ENCODE data around the gene ISYNA1. TPM values are rescaled to one million over a fixed set of nuclear protein-coding genes. Genes with fewer than 3 reads are reported as not detected.
A peak's percentile ranks its signal among the peaks of the same experiment; 100 is the strongest.

ISYNA1 gene
- total RNA-seq, 1 experiment from 2014 or later, result 129 TPM

GRCh38 chr19:18418029-18418482, 19.9 kb downstream of the ISYNA1 start:
- ChIA-PET POLR2A (ENCODE audit: unreplicated experiment) (interaction anchor here (0.6 to 1.0 kb wide), 2 partner anchors 38 to 194 kb away, joined by 4 to 5 read pairs; no protein-coding TSS in a partner anchor), CTCF (interaction anchor here (0.7 kb wide), 1 partner anchor 272 kb away, joined by 3 read pairs; no protein-coding TSS in a partner anchor)
- intact Hi-C loops (cut with micrococcal nuclease; ENCODE audit: unreplicated experiment), result loop anchor here (5.0 to 10.0 kb wide), 2 partner anchors 163 to 411 kb away; partner anchors contain the start of gene ARRDC2
- H3K4me2 ChIP-seq, result peak overlapping the region; percentile 98
- H3K9me2 ChIP-seq (ENCODE audit: insufficient read depth), result no peaks in the 10 kb centered on the region
- TF ChIP-seq CTCF (conservative IDR thresholded peaks at IDR 0.05), result no peak
- TF ChIP-seq EZH2 (IDR thresholded peaks at IDR 0.05; ENCODE audit: low read depth), result no peak
- H4K20me1 ChIP-seq (ENCODE audit: insufficient read depth), result peaks cover 28% of the 10 kb centered on the region
- H3K27ac ChIP-seq, result no peak overlapping the region
- H3K4me1 ChIP-seq (replicated peaks; ENCODE audit: insufficient read depth), result peaks cover 55% of the 10 kb centered on the region
- peak overlapping the region; percentile 76 for H3K4me3 ChIP-seq
- H3K9me3 ChIP-seq (ENCODE audit: insufficient read depth, low read depth), result no peaks in the 10 kb centered on the region
- H3F3A ChIP-seq (ENCODE audit: insufficient read depth, low read depth), result peaks cover 49% of the 10 kb centered on the region
- no peak overlapping the region for H2AFZ ChIP-seq
- peaks cover 32% of the 10 kb centered on the region for H3K79me2 ChIP-seq (ENCODE audit: low read depth)
- H3K36me3 ChIP-seq (ENCODE audit: low read depth), result no peaks in the 10 kb centered on the region
- no peaks in the 10 kb centered on the region for H3K27me3 ChIP-seq (ENCODE audit: insufficient read depth, low read depth)
- no peak for DNase-seq
- BruUV-seq (replicated peaks), result no TSS peak

GRCh38 chr19:18417250-18418028, 20.5 kb downstream of the ISYNA1 start:
- peak; percentile 59 to 77 for DNase-seq
- CTCF ChIA-PET, result interaction anchor here (0.6 to 1.0 kb wide), 4 partner anchors 67 to 273 kb away, joined by 3 to 5 read pairs (median 4); no protein-coding TSS in a partner anchor
- TSS peak; percentile 56 for BruUV-seq (replicated peaks)
- Histone ChIP-seq H3K27ac (peak overlapping the region; percentile 54), H3K79me2 (ENCODE audit: low read depth) (peaks cover 27% of the 10 kb centered on the region), H3K9me3 (ENCODE audit: insufficient read depth, low read depth) (no peaks in the 10 kb centered on the region), H3F3A (ENCODE audit: insufficient read depth, low read depth) (peaks cover 51% of the 10 kb centered on the region), H3K4me1 (replicated peaks; ENCODE audit: insufficient read depth) (peaks cover 55% of the 10 kb centered on the region), H4K20me1 (ENCODE audit: insufficient read depth) (peaks cover 23% of the 10 kb centered on the region), H3K4me3 (peak overlapping the region; percentile 76), H3K9me2 (ENCODE audit: insufficient read depth) (no peaks in the 10 kb centered on the region), H2AFZ (peak overlapping the region; percentile 87), H3K27me3 (ENCODE audit: insufficient read depth, low read depth) (no peaks in the 10 kb centered on the region), H3K4me2 (peak overlapping the region; percentile 98), H3K36me3 (ENCODE audit: low read depth) (no peaks in the 10 kb centered on the region)
- intact Hi-C loops (cut with micrococcal nuclease; ENCODE audit: unreplicated experiment), result loop anchor here (5.0 to 10.0 kb wide), 2 partner anchors 163 to 410 kb away; partner anchors contain the start of gene ARRDC2
- TF ChIP-seq CTCF (conservative IDR thresholded peaks at IDR 0.05) (no peak), EZH2 (IDR thresholded peaks at IDR 0.05; ENCODE audit: low read depth) (no peak)
- POLR2A ChIA-PET (ENCODE audit: unreplicated experiment), result interaction anchor here (0.6 to 1.0 kb wide), 4 partner anchors 37 to 193 kb away, joined by 3 to 5 read pairs (median 4); partner anchors contain the start of gene JUND

GRCh38 chr19:18416778-18417249, 21.1 kb downstream of the ISYNA1 start:
- H2AFZ ChIP-seq, result peak overlapping the region; percentile 87
- intact Hi-C loops (cut with micrococcal nuclease; ENCODE audit: unreplicated experiment), result loop anchor here (5.0 to 10.0 kb wide), 2 partner anchors 162 to 410 kb away; partner anchors contain the start of gene ARRDC2
- peaks cover 17% of the 10 kb centered on the region for H4K20me1 ChIP-seq (ENCODE audit: insufficient read depth)
- H3K9me2 ChIP-seq (ENCODE audit: insufficient read depth), result no peaks in the 10 kb centered on the region
- peaks cover 52% of the 10 kb centered on the region for H3F3A ChIP-seq (ENCODE audit: insufficient read depth, low read depth)
- peak overlapping the region; percentile 98 for H3K4me2 ChIP-seq
- peaks cover 21% of the 10 kb centered on the region for H3K79me2 ChIP-seq (ENCODE audit: low read depth)
- no peaks in the 10 kb centered on the region for H3K9me3 ChIP-seq (ENCODE audit: insufficient read depth, low read depth)
- H3K36me3 ChIP-seq (ENCODE audit: low read depth), result no peaks in the 10 kb centered on the region
- H3K4me3 ChIP-seq, result peak overlapping the region; percentile 76
- CTCF ChIA-PET, result interaction anchor here (0.6 to 1.0 kb wide), 5 partner anchors 29 to 208 kb away, joined by 3 to 8 read pairs (median 5); no protein-coding TSS in a partner anchor
- H3K4me1 ChIP-seq (replicated peaks; ENCODE audit: insufficient read depth), result peaks cover 55% of the 10 kb centered on the region
- TF ChIP-seq CTCF (conservative IDR thresholded peaks at IDR 0.05) (no peak), EZH2 (IDR thresholded peaks at IDR 0.05; ENCODE audit: low read depth) (no peak)
- peak; percentile 68 to 85 for DNase-seq
- POLR2A ChIA-PET (ENCODE audit: unreplicated experiment), result interaction anchor here (0.6 to 1.0 kb wide), 3 partner anchors 36 to 135 kb away, joined by 3 to 4 read pairs (median 3); partner anchors contain the start of gene JUND
- no TSS peak for BruUV-seq (replicated peaks)
- H3K27ac ChIP-seq, result peak overlapping the region; percentile 56
- H3K27me3 ChIP-seq (ENCODE audit: insufficient read depth, low read depth), result no peaks in the 10 kb centered on the region
